Sigmoid colon (tissue), 7 donors: ENCODE data around the gene ZC3H15. TPM values are rescaled to one million over a fixed set of nuclear protein-coding genes. Genes with fewer than 3 reads are reported as not detected.

Experiments
- DNase-seq: peaks from one replicate; pipeline ENCODE4 v3.0.0-alpha.2; 2019
- H3K27ac ChIP-seq, 4 donors: fragments of 200-600 bp; sonication (generic); one replicate each; pipeline ENCODE4 v1.5.1; 2016 to 2019; ENCODE audit warnings: mild to moderate bottlenecking in 1 of 4
- H3K27me3 ChIP-seq, 3 donors: fragments of 200-600 bp; sonication (generic); one replicate each; pipeline ENCODE4 v1.5.1; 2019; ENCODE audit warnings: mild to moderate bottlenecking in 1 of 3
- H3K36me3 ChIP-seq, 4 donors: fragments of 200-600 bp; sonication (generic); one replicate each; pipeline ENCODE4 v1.5.1; 2016 to 2019
- H3K4me1 ChIP-seq, 4 donors: fragments of 200-600 bp; sonication (generic); one replicate each; pipeline ENCODE4 v1.5.1; 2017 to 2019
- H3K4me3 ChIP-seq, 4 donors: fragments of 200-600 bp; sonication (generic); one replicate each; pipeline ENCODE4 v1.5.1; 2017 to 2019; ENCODE audit warnings: mild to moderate bottlenecking in 2 of 4, moderate library complexity in 1 of 4
- H3K9me3 ChIP-seq, 4 donors: fragments of 200-600 bp in 3 of 4; sonication (generic) in 3 of 4; one replicate each; pipeline versions ENCODE4 v1.5.1 to v1.6.1; 2013 to 2019
- EP300 ChIP-seq, 4 donors: sonication (generic); formaldehyde crosslinking; IDR thresholded peaks; one replicate each; pipeline ENCODE4 v1.6.1; 2017; ENCODE audit warnings: antibody characterized with exemption in 4 of 4
- POLR2A ChIP-seq, 2 donors: fragments of 450-650 bp; IDR thresholded peaks; one replicate each; pipeline ENCODE4 v1.6.1; 2016; ENCODE audit warnings: antibody characterized with exemption in 2 of 2, mild to moderate bottlenecking in 2 of 2, moderate library complexity in 2 of 2
- POLR2AphosphoS5 ChIP-seq, 4 donors: sonication (generic); formaldehyde crosslinking; IDR thresholded peaks; one replicate each; pipeline ENCODE4 v1.6.1; 2017; ENCODE audit warnings: antibody characterized with exemption in 4 of 4
- WGBS, 2 donors: extraction: QIAGEN DNeasy Blood & Tissue Kit; methylation state at CpG; one replicate each; pipeline ENCODE4 v1.1.7; 2013; 5-methylcytosine and 5-hydroxymethylcytosine counted together
- intact Hi-C: fragments of 100-400 bp; cut with DNase I; formaldehyde crosslinking; loops from one replicate; pipeline ENCODE4 v1.15.1; 2023
- polyA plus RNA-seq, 3 donors: library from polyadenylated mRNA; stranded (reverse); fragments of 200-250 nt; gene quantifications; one replicate each; pipeline ENCODE4 v1.2.3, GENCODE V29; 2013
- total RNA-seq, 4 donors: library from RNA; depleted of rRNA; stranded (reverse); fragments of >200 nt; gene quantifications; one replicate each; pipeline ENCODE4 v1.1.0, GENCODE V29; 2016
- TF ChIP-seq, protein P1 (sequence below), 4 experiments: fragments of 450-650 bp in 3 of 4; fragments of 200-600 bp in 1 of 4; IDR thresholded peaks; one replicate each; pipeline ENCODE4 v1.5.1; 2016 to 2019; ENCODE audit warnings: antibody characterized with exemption in 4 of 4, mild to moderate bottlenecking in 3 of 4, moderate library complexity in 2 of 4
- donor health status: healthy with polysubstance abuse.
- donor health status: Bipolar disorder and iron deficiency.
- donor health status: healthy.

ZC3H15 gene
- total and polyA plus RNA-seq, 7 donors = 51.1 to 77.9 (median 61.2) TPM

DNA sequence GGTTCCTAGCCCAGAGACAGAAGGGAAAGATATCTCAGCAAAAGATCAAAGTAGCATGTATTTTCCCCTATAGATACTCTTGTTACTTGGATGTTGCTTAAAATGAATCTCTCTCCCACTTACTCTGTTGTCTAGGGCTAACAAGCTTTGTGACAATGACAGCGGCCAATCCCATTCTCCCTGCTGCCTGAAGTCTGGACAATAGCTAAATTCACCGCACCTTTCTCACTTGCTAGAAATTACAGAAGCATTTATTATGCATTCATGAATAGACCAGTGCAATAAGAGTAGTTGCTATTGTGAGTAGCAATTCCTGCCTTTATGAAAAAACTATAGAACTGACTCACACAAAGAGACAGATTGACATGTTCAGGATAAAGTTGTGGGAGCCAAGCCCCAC, 42.2 kb upstream of the ZC3H15 start:
- Histone ChIP-seq H3K4me3 (no peak overlapping the region), H3K4me1 (no peaks in the 10 kb centered on the region), H3K9me3 (no peaks in the 10 kb centered on the region), H3K36me3 (no peaks in the 10 kb centered on the region), H3K27ac (no peak overlapping the region), H3K27me3 (no peaks in the 10 kb centered on the region)
- 96 to 98% methylated on average over 2 of the region's 2 CpGs for WGBS, 2 donors
- intact Hi-C loops = no loop called here
- no peak for DNase-seq
- TF ChIP-seq POLR2A (IDR thresholded peaks at IDR 0.05) = no peak
- TF ChIP-seq POLR2AphosphoS5 (IDR thresholded peaks at IDR 0.05) = no peak

DNA sequence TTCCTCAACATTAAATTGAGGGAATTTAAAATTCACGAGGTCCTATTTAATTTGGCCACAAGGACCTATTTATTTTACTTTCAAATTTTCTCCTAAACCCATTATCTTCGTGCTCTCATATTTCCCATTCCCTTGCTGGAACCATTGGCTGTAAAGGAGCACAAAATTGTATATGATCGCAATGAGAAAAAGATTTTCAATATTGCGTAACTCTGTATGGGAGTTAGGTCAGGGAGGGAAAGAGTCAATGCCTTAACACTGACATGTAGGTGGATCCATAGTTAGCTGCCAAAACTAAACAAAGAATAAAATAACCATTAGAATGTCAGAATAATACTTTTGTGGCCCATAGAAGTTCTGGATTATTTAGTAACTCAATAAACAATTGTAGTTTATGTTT, 40.6 kb upstream of the ZC3H15 start:
- no peak overlapping the region for H3K4me3 ChIP-seq
- no peak overlapping the region for H3K27ac ChIP-seq
- DNase-seq = no peak
- H3K27me3 ChIP-seq = no peaks in the 10 kb centered on the region
- no peaks in the 10 kb centered on the region for H3K4me1 ChIP-seq
- no peaks in the 10 kb centered on the region for H3K36me3 ChIP-seq
- TF ChIP-seq POLR2AphosphoS5 (IDR thresholded peaks at IDR 0.05) = no peak
- no peak for TF ChIP-seq POLR2A (IDR thresholded peaks at IDR 0.05)
- TF ChIP-seq, protein P1, sequence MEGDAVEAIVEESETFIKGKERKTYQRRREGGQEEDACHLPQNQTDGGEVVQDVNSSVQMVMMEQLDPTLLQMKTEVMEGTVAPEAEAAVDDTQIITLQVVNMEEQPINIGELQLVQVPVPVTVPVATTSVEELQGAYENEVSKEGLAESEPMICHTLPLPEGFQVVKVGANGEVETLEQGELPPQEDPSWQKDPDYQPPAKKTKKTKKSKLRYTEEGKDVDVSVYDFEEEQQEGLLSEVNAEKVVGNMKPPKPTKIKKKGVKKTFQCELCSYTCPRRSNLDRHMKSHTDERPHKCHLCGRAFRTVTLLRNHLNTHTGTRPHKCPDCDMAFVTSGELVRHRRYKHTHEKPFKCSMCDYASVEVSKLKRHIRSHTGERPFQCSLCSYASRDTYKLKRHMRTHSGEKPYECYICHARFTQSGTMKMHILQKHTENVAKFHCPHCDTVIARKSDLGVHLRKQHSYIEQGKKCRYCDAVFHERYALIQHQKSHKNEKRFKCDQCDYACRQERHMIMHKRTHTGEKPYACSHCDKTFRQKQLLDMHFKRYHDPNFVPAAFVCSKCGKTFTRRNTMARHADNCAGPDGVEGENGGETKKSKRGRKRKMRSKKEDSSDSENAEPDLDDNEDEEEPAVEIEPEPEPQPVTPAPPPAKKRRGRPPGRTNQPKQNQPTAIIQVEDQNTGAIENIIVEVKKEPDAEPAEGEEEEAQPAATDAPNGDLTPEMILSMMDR (IDR thresholded peaks at IDR 0.05) = no peak
- no peak for TF ChIP-seq EP300 (IDR thresholded peaks at IDR 0.05)
- 94 to 95% methylated on average over 4 of the region's 4 CpGs for WGBS, 2 donors
- H3K9me3 ChIP-seq = no peaks in the 10 kb centered on the region
- intact Hi-C loops = no loop called here

DNA sequence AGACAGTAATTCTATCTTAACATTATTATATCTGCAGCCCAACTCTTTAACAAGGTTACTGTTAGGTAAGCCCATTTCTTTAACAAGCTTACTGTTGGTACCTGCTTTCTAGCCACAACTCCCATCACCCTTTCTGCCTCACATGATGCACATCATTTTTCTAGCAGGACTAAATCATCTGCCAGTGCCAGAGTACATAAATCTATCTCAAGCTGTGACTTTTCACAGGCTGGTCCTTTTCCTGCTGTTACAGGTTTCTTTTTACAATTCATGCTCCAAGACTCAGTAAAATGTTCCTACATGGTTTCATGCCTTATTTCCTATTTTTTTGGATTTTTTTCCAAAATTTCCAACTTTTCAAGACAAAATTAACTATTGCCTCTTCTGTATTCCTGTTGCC, 30.4 kb upstream of the ZC3H15 start:
- DNase-seq = no peak
- TF ChIP-seq POLR2A (IDR thresholded peaks at IDR 0.05) = no peak
- TF ChIP-seq EP300 (IDR thresholded peaks at IDR 0.05) = no peak
- no peak for TF ChIP-seq POLR2AphosphoS5 (IDR thresholded peaks at IDR 0.05)
- TF ChIP-seq, protein P1 (IDR thresholded peaks at IDR 0.05) = no peak
- no peaks in the 10 kb centered on the region for H3K4me1 ChIP-seq
- H3K27me3 ChIP-seq = no peaks in the 10 kb centered on the region
- H3K9me3 ChIP-seq = no peaks in the 10 kb centered on the region
- H3K27ac ChIP-seq = no peak overlapping the region
- H3K4me3 ChIP-seq = no peak overlapping the region
- intact Hi-C loops = no loop called here
- H3K36me3 ChIP-seq = peaks cover 0 to 6% (median 0%) of the 10 kb centered on the region in 4 donors

DNA sequence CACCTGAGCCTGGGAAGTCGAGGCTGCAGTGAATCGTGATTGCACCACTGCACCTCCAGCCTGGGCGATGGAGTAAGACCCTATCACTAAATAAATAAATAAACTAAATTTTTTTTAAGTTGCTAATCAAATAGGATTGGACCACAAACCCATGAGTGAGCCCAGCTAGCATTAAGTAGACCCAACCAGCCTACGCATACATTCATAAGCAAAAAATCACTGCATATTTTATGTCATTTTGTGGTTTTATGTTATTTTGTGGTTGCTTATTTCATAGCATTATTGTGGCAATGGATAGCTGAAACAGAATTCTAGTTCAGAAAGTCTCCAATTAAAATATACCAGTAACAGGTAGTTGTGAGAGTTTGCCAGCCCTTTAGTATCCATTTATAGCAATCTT, 29.1 kb upstream of the ZC3H15 start:
- no peak overlapping the region for H3K27ac ChIP-seq
- H3K4me3 ChIP-seq = no peak overlapping the region
- no peak for DNase-seq
- no peaks in the 10 kb centered on the region for H3K27me3 ChIP-seq
- TF ChIP-seq POLR2AphosphoS5 (IDR thresholded peaks at IDR 0.05) (no peak), EP300 (IDR thresholded peaks at IDR 0.05) (no peak), POLR2A (IDR thresholded peaks at IDR 0.05) (no peak)
- TF ChIP-seq, protein P1 (IDR thresholded peaks at IDR 0.05) = no peak
- WGBS, 2 donors = 94 to 96% methylated on average over 4 of the region's 4 CpGs
- intact Hi-C loops = no loop called here
- H3K36me3 ChIP-seq = peaks cover 0 to 6% (median 0%) of the 10 kb centered on the region in 4 donors
- no peaks in the 10 kb centered on the region for H3K9me3 ChIP-seq
- H3K4me1 ChIP-seq = no peaks in the 10 kb centered on the region

DNA sequence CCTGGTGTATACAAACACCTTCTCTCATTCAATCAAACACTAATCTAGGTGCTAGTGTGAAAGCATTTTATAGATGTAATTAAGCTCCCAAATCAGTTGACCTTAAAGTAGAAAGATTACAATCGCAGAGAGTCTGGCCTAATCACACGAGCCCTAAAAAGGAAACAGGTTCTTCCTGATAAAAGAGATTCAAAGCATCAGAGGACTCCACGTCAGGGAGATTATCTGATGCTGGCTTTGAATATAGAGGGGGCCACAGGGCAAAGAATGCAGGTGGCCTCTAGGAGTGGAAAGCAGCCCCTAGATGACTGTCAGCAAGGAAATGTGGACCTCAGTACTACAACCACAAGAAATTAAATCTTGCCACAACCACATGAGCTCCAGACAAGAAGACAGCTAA, 28.2 kb upstream of the ZC3H15 start:
- H3K36me3 ChIP-seq = peaks cover 0 to 6% (median 0%) of the 10 kb centered on the region in 4 donors
- TF ChIP-seq, protein P1 (IDR thresholded peaks at IDR 0.05) = no peak
- TF ChIP-seq POLR2AphosphoS5 (IDR thresholded peaks at IDR 0.05) (no peak), EP300 (IDR thresholded peaks at IDR 0.05) (no peak), POLR2A (IDR thresholded peaks at IDR 0.05) (no peak)
- WGBS, 2 donors = 16 to 33% methylated on average over 3 of the region's 3 CpGs
- no peaks in the 10 kb centered on the region for H3K27me3 ChIP-seq
- H3K4me3 ChIP-seq = no peak overlapping the region
- no peak overlapping the region for H3K27ac ChIP-seq
- intact Hi-C loops = no loop called here
- DNase-seq = no peak
- H3K9me3 ChIP-seq = no peaks in the 10 kb centered on the region
- no peaks in the 10 kb centered on the region for H3K4me1 ChIP-seq
